IPS DF 6.9 (cell line): ENCODE data around the gene PIPOX.

ENCODE experiments used
- DNase-seq: peaks from one replicate; pipeline ENCODE4 v3.0.0-alpha.2; 2013; ENCODE audit warnings: low read depth, low spot score
- H3K27ac ChIP-seq: one replicate; pipeline ENCODE4 v1.5.1; 2013; ENCODE audit warnings: low read length, control low read depth
- H3K27me3 ChIP-seq: 2 replicates; pipeline ENCODE4 v1.6.1; 2013; ENCODE audit warnings: mild to moderate bottlenecking, low read length; ENCODE audit not compliant: control insufficient read depth, insufficient read depth
- H3K36me3 ChIP-seq: 2 replicates; pipeline ENCODE4 v1.6.1; 2013; ENCODE audit warnings: low read length; ENCODE audit not compliant: control insufficient read depth, insufficient read depth
- H3K4me1 ChIP-seq: 2 replicates; pipeline ENCODE4 v1.6.1; 2013; ENCODE audit warnings: low read length; ENCODE audit not compliant: control insufficient read depth, insufficient read depth
- H3K4me3 ChIP-seq: 2 replicates; pipeline ENCODE4 v1.5.1; 2013; ENCODE audit warnings: mild to moderate bottlenecking, low read length
- H3K9me3 ChIP-seq: 2 replicates; pipeline ENCODE4 v1.6.1; 2013; ENCODE audit warnings: low read length, inconsistent platforms; ENCODE audit not compliant: control insufficient read depth, insufficient read depth
- WGBS: extraction: QIAGEN DNeasy Blood & Tissue Kit; methylation state at CpG from one replicate; pipeline ENCODE4 v1.1.7; 2013; ENCODE audit warnings: mixed read lengths, missing lambda C conversion rate; ENCODE audit not compliant: insufficient read length, insufficient coverage; 5-methylcytosine and 5-hydroxymethylcytosine counted together

Gene PIPOX

DNA sequence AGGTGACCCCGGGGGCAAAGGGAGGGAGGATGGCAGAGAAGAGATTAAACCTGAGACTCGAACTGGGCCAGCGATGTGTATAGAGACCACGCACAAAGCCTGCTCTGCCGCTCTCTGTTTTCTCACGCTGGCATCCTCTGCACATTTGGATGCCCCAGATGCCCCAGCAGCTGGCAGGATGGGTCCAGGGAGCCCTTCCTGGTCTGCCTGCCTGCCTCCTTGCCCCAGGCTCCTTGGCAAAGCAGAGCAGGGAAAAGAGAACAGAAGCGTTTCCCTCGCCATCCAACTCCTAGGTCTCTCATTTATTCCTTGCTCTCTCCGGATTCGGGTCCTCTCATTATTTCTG lies 5.2 kb upstream of the PIPOX start:
- Histone ChIP-seq H3K36me3 (no peaks in the 10 kb centered on the region), H3K4me1 (peaks cover 4% of the 10 kb centered on the region), H3K27me3 (no peaks in the 10 kb centered on the region), H3K9me3 (no peaks in the 10 kb centered on the region), H3K27ac (no peak overlapping the region), H3K4me3 (no peak overlapping the region)
- WGBS = no CpG with 5 or more reads among the region's 10 CpGs
- no peak for DNase-seq

DNA sequence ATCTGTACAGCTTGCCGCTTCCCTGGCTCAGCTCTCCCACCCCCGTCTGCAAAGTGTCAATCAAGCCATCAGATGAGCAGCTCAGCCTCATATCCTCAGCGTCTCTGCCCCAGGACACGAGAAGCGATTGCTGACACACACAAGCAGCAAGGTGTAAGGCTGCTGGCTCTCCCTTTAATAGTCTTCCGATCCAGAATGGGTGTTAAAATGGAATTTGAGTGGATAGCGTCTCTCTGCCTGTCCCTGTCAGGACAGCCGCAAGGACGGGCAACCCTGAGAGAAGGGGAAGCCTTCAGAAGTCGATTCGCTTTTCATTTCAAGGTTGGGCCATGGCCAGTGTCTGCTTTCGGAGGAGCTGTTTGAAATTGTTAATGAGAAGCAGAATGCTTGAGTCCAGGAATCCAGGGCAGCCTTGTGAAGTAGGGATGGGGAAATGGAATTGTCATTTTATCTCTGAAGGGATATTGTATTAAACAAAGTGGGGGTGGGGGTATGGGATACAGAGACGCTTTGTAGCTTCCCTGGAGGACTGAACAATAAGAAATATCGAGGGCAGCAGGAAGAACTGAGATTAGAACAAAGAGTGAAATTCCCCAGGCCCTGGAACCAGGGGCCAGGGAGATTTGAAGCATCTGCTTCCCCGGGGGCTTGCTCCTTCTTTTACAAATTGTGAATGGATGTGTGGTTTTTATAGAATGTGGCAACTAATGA lies 4.7 kb upstream of the PIPOX start:
- Histone ChIP-seq H3K27ac (no peak overlapping the region), H3K4me1 (peaks cover 7% of the 10 kb centered on the region), H3K27me3 (no peaks in the 10 kb centered on the region), H3K36me3 (no peaks in the 10 kb centered on the region), H3K9me3 (no peaks in the 10 kb centered on the region), H3K4me3 (no peak overlapping the region)
- WGBS = no CpG with 5 or more reads among the region's 15 CpGs
- DNase-seq = no peak

DNA sequence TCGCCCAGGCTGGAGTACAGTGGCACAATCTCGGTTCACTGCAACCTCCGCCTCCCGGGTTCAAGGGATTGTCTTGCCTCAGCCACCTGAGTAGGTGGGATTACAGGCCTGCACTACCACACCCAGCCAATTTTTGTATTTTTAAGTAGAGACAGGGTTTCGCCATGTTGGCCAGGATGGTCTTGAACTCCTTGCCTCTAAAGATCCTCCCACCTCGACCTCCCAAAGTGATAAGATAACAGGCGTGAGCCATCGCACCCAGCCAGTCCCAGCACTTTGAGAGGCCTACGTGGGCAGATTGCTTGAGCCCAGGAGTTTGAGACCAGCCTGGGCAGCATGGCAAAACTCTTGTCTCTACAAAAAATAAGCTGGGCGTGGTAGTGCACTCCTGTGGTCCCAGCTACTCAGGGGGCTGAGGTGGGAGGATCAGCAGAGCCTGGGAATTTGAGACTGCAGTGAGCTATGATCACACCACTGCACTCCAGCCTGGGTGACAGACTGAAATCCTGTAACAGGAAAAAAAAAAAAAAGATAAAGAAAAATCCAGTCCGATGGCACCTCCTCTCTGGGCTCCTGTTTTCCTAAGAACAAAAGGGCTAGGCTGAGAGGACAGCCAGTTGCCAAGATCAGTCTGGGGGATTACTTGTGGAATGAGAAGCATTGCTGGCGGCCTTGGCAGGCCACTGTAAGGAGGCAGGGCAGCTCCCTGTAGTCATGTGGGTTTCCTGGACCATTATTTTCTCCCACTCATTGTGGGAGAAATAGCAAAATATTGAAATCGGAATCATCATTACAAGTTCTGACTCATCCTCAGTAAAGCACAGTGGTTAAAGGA lies 3.0 kb upstream of the PIPOX start:
- H3K36me3 ChIP-seq = no peaks in the 10 kb centered on the region
- H3K27ac ChIP-seq = no peak overlapping the region
- H3K27me3 ChIP-seq = no peaks in the 10 kb centered on the region
- WGBS = no CpG with 5 or more reads among the region's 13 CpGs
- no peak overlapping the region for H3K4me3 ChIP-seq
- H3K9me3 ChIP-seq = no peaks in the 10 kb centered on the region
- H3K4me1 ChIP-seq = peaks cover 12% of the 10 kb centered on the region
- no peak for DNase-seq

DNA sequence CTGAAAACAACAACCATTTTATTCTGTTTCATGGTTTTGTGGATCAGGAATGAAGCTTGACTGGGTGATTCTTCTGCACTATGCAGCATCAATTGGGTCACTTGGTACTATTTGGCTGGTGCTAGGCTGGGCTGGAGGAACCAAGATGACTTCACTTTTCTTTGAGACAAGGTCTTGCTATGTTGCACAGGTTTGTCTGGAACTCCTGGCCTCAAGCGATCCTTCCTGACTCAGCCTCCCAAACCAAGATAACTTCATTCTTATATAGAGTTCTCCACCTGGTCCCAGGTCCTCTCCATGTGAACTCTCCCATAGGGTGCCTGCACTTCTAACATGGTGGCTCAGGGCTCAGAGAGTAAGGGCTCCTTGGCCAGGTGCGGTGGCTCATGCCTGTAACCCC lies 1.9 kb upstream of the PIPOX start:
- Histone ChIP-seq H3K9me3 (no peaks in the 10 kb centered on the region), H3K27ac (no peak overlapping the region), H3K4me3 (no peak overlapping the region), H3K36me3 (no peaks in the 10 kb centered on the region), H3K4me1 (peaks cover 12% of the 10 kb centered on the region), H3K27me3 (no peaks in the 10 kb centered on the region)
- DNase-seq = no peak
- no CpG with 5 or more reads among the region's 2 CpGs for WGBS

DNA sequence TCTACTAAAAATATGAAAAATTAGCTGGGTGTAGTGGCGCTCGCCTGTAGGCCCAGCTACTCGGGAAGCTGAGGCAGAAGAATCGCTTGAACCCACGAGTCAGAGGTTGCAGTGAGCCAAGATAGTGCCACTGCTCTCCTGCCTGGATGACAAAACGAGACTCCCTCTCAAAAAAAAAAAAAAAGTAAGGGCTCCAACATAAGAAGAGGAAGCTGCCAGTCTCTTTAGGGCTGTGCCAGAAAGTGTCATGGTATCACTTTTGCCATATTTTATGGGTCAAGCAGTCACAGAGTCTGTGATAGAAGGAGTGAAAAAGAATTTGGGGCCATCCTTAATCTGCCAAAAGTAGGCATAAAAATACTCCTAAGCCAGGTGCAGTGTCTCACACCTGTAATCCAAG lies 1.4 kb upstream of the PIPOX start:
- WGBS = no CpG with 5 or more reads among the region's 6 CpGs
- H3K27ac ChIP-seq = no peak overlapping the region

DNA sequence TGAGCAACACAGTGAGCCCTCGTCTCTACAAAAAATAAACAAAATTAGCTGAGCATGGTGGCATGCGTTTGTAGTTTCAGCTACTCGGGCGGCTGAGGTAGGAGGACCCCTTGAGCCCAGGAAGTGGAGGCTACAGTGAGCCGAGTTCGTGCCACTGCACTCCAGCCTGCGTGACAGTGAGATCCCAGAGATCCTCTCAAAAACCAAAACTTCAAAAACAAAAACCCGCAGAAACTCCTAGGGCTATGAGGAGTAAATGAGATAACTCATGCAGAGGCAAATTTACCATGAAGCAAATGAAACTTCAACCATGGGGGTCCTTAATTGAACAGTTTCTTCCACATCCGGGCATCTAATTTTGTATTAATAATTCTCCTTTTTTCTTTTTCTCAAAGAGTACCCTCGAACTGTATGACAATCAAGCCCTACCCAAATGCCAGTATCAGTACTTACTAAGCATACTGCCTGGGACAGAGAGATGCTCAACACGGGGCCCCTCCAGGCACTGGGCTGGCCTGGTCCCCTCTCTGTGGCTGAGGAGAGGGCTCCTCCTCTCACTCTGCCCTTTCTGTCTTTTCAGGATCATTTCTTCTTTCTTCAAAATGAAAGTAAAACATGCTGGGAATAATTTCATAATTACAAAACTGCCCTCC lies 789 bp upstream of the PIPOX start:
- Histone ChIP-seq H3K4me3 (no peak overlapping the region), H3K9me3 (no peaks in the 10 kb centered on the region), H3K36me3 (0 out of 2 replicates have a peak, but pooled peaks cover 3% of the 10 kb centered on the region), H3K27ac (no peak overlapping the region), H3K4me1 (peaks cover 12% of the 10 kb centered on the region), H3K27me3 (no peaks in the 10 kb centered on the region)
- no CpG with 5 or more reads among the region's 11 CpGs for WGBS
- DNase-seq = no peak

More for the DNA sequence above, 1.4 kb upstream of the PIPOX start:
- no peak for DNase-seq
- peaks cover 12% of the 10 kb centered on the region for H3K4me1 ChIP-seq
- no peaks in the 10 kb centered on the region for H3K27me3 ChIP-seq
- H3K4me3 ChIP-seq = no peak overlapping the region
- H3K9me3 ChIP-seq = no peaks in the 10 kb centered on the region
- 0 out of 2 replicates have a peak, but pooled peaks cover 2% of the 10 kb centered on the region for H3K36me3 ChIP-seq

DNA sequence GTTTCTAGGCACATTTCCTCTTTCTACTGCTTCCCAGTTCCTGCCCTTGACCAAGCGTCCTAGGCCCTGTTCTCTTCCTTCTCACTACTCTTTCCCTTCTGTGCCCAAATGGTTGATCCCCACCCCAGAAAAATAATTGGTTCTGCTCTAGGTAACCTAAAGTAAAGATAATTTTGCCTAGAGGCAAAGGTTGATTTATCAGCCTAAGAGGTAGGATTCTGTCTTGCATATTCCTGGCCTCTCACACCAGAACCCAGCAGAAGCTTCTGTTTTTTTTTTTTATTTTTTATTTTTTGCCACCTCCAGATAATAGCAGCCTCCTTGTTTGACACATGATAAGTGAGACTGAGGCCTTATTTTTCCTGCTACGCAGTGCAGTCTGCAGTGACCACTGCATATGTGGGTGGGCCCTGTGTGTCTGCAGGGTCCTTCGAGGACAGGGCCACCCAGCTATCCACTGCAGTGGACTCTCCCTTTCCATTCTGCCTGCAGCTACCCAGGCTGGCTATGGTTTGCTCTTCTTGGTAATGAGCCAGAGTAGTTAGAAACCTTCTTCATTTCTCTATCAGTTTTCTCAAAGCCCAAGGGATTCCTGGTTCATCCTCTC lies 701 bp downstream of the PIPOX start:
- no peaks in the 10 kb centered on the region for H3K9me3 ChIP-seq
- no peak for DNase-seq
- 0 out of 2 replicates have a peak, but pooled peaks cover 3% of the 10 kb centered on the region for H3K36me3 ChIP-seq
- H3K4me3 ChIP-seq = no peak overlapping the region
- H3K27me3 ChIP-seq = no peaks in the 10 kb centered on the region
- peak overlapping the region; percentile 41 for H3K27ac ChIP-seq
- peaks cover 10% of the 10 kb centered on the region for H3K4me1 ChIP-seq
- no CpG with 5 or more reads among the region's 3 CpGs for WGBS

DNA sequence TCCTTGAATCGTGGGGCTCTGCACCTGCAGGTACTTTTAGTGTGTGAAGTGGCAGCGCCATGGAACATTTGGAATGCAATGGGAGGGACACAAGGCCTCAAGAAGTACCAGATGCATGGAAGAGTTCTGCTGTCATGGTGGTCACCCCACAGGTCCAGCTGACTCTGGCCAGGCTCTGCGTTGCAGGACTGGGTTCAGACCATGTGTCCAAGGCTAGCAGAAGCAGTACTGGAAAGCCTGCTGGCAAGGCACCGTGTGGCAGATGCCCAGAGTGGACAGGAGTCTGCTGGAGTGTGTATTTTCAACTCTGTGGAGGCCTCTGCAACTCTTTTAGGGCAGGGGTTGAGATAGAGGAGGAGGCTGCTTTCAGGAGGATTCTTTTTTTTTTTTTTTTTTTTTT lies 2.1 kb downstream of the PIPOX start:
- WGBS = no CpG with 5 or more reads among the region's 4 CpGs
- no peaks in the 10 kb centered on the region for H3K27me3 ChIP-seq
- no peaks in the 10 kb centered on the region for H3K9me3 ChIP-seq
- no peak overlapping the region for H3K27ac ChIP-seq
- 0 out of 2 replicates have a peak, but pooled peaks cover 3% of the 10 kb centered on the region for H3K36me3 ChIP-seq
- H3K4me3 ChIP-seq = no peak overlapping the region
- H3K4me1 ChIP-seq = peaks cover 11% of the 10 kb centered on the region
- no peak for DNase-seq

DNA sequence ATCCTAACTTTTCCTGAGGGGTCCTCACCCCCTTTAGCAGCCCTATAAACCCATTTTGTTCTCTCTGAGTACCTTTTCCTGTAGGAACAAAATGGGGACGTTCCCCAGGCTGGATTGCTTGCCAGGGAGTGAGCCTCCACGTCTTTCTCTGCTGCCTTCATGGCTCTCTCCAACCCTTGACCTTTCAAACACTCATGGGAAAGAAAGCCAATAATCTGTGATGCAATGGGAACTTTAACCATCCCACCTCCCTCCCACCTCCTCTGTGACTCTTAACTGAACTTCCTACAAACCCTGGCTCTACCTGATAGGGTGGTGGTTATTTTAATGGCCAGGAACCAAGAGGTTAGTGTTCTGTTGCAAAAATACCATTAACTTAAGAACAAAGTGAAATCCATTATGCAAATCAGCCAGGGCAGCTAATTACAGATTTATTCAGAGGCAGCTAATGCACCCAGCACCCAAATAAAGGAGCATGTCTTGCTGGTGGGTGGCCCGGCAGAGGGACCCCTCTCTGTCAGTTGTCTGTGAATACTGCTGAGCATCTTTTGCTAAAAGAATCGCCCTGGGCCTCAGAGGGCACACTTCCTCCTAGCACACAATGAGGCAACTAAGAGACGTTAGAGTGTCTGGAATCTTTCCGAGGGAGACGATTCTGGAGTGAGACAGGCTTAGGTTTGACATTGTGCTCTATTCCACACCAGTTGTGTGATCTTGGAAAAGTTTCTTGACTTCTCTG lies 3.0 kb downstream of the PIPOX start:
- Histone ChIP-seq H3K27me3 (no peaks in the 10 kb centered on the region), H3K4me1 (peaks cover 11% of the 10 kb centered on the region), H3K36me3 (0 out of 2 replicates have a peak, but pooled peaks cover 3% of the 10 kb centered on the region), H3K27ac (no peak overlapping the region), H3K4me3 (no peak overlapping the region), H3K9me3 (no peaks in the 10 kb centered on the region)
- no peak for DNase-seq
- no CpG with 5 or more reads among the region's 7 CpGs for WGBS

DNA sequence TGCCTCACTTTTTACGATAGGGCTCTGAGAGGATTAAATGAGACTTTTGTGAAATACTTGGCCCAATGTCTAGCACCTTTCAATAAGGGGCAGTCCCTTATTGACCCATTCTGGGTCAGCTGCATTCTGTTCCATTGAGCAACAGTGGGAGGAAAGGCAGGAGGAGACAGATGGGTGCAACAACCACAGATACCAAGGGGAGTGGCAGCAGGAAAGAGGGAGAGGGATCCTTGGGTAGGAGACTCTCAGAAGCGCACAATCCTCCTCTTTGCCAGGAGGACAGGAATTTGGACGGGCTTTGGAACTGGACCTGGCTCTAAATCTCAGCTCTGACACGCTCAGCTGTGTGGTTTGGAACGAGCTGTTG lies 3.5 kb downstream of the PIPOX start:
- no peak for DNase-seq
- Histone ChIP-seq H3K4me3 (no peak overlapping the region), H3K4me1 (peaks cover 11% of the 10 kb centered on the region), H3K36me3 (0 out of 2 replicates have a peak, but pooled peaks cover 3% of the 10 kb centered on the region), H3K27ac (no peak overlapping the region), H3K9me3 (no peaks in the 10 kb centered on the region), H3K27me3 (no peaks in the 10 kb centered on the region)
- WGBS = no CpG with 5 or more reads among the region's 5 CpGs
